GM12878 (cell line): Measurements from ENCODE around the gene KLHL9. TPM values are rescaled to one million over a fixed set of nuclear protein-coding genes. Genes with fewer than 3 reads are reported as not detected.

Experiments
- CBX3 ChIP-seq: fragments of 200-600 bp; sonication (generic); IDR thresholded peaks from 2 replicates; pipeline ENCODE4 v1.6.1; 2016; ENCODE audit warnings: low read depth, borderline replicate concordance
- GATAD2B ChIP-seq: fragments of 450-650 bp; conservative IDR thresholded peaks from 2 replicates; pipeline ENCODE4 v1.6.1; 2017; ENCODE audit warnings: low read depth, mild to moderate bottlenecking, moderate library complexity
- MTA2 ChIP-seq: fragments of 450-650 bp; IDR thresholded peaks from 2 replicates; pipeline ENCODE4 v1.6.1; 2016; ENCODE audit warnings: low read depth, mild to moderate bottlenecking, moderate library complexity
- MTA3 ChIP-seq: IDR thresholded peaks from 2 replicates; pipeline ENCODE4 v1.6.1; 2012; ENCODE audit warnings: low read length, inconsistent platforms, borderline replicate concordance
- RUNX3 ChIP-seq: IDR thresholded peaks from 2 replicates; pipeline ENCODE4 v1.6.1; 2012; ENCODE audit warnings: low read length, inconsistent platforms
- SKIL ChIP-seq: fragments of 450-650 bp; IDR thresholded peaks from 2 replicates; pipeline ENCODE4 v1.6.1; 2017; ENCODE audit warnings: mild to moderate bottlenecking, low read depth, inconsistent platforms; ENCODE audit not compliant: poor library complexity, severe bottlenecking
- polyA plus RNA-seq, 11 experiments: library from polyadenylated mRNA; depleted of rRNA in 4 of 11; unstranded in 6 of 11; stranded (reverse) in 5 of 11; fragments of >200 nt; fragmentation: Nextera tagmentation in 4 of 11; fragmentation: Illumina TruSeq in 1 of 11; extraction: Ambion mirVana in 4 of 11; extraction: Trizol in 1 of 11; gene quantifications; 1 replicate in 1 of 11; 2 replicates in 10 of 11; pipeline versions ENCODE4 v1.2.1 to v1.2.3, GENCODE V29; 2011 to 2016; ENCODE audit warnings: inconsistent platforms in 2 of 11, missing spikeins in 2 of 11, low read depth in 1 of 11
- total RNA-seq, 4 experiments: library from RNA; depleted of rRNA in 3 of 4; stranded (reverse); fragments of >200 nt in 3 of 4; fragmentation: Illumina TruSeq in 1 of 4; extraction: Trizol in 1 of 4; gene quantifications; 2 replicates each; pipeline versions ENCODE4 v1.2.1 to v1.2.3, GENCODE V29; 2013 to 2021
- TF ChIP-seq, protein P1 (sequence below): fragments of 450-650 bp; IDR thresholded peaks from 2 replicates; pipeline ENCODE4 v1.6.1; 2017; ENCODE audit warnings: antibody characterized with exemption, mild to moderate bottlenecking, moderate library complexity

Gene KLHL9
- total and polyA plus RNA-seq, 10 of the 15 experiments (the other 5 are each of a cell fraction or from before 2014, with no cell fraction given) = 3.8 to 37.7 (median 17.4) TPM

- TF ChIP-seq SKIL = no peak
- TF ChIP-seq MTA3 = no peak
- TF ChIP-seq GATAD2B = no peak
- TF ChIP-seq, protein P1, sequence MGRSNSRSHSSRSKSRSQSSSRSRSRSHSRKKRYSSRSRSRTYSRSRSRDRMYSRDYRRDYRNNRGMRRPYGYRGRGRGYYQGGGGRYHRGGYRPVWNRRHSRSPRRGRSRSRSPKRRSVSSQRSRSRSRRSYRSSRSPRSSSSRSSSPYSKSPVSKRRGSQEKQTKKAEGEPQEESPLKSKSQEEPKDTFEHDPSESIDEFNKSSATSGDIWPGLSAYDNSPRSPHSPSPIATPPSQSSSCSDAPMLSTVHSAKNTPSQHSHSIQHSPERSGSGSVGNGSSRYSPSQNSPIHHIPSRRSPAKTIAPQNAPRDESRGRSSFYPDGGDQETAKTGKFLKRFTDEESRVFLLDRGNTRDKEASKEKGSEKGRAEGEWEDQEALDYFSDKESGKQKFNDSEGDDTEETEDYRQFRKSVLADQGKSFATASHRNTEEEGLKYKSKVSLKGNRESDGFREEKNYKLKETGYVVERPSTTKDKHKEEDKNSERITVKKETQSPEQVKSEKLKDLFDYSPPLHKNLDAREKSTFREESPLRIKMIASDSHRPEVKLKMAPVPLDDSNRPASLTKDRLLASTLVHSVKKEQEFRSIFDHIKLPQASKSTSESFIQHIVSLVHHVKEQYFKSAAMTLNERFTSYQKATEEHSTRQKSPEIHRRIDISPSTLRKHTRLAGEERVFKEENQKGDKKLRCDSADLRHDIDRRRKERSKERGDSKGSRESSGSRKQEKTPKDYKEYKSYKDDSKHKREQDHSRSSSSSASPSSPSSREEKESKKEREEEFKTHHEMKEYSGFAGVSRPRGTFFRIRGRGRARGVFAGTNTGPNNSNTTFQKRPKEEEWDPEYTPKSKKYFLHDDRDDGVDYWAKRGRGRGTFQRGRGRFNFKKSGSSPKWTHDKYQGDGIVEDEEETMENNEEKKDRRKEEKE = no peak
- TF ChIP-seq RUNX3 = no peak
- no peak for TF ChIP-seq CBX3
- TF ChIP-seq MTA2 = no peak
- TF ChIP-seq, all 136 proteins: peak for 0
Measured at GRCh38 chr9:21316032-21316842, 19.0 kb downstream of the KLHL9 start (continued).
